ENCODE results near the gene EMC1. TPM values are rescaled to one million over a fixed set of nuclear protein-coding genes. Genes with fewer than 3 reads are reported as not detected.
"Not testable (repeated sequence)": the region's sequence is repeated elsewhere in the genome, so short reads cannot be mapped to it uniquely, and the experiment has no call there.

The EMC1 gene
- total and polyA plus RNA-seq, 3 experiments from 2014 or later: 24.7 to 58.2 (median 57.0) TPM

DNA sequence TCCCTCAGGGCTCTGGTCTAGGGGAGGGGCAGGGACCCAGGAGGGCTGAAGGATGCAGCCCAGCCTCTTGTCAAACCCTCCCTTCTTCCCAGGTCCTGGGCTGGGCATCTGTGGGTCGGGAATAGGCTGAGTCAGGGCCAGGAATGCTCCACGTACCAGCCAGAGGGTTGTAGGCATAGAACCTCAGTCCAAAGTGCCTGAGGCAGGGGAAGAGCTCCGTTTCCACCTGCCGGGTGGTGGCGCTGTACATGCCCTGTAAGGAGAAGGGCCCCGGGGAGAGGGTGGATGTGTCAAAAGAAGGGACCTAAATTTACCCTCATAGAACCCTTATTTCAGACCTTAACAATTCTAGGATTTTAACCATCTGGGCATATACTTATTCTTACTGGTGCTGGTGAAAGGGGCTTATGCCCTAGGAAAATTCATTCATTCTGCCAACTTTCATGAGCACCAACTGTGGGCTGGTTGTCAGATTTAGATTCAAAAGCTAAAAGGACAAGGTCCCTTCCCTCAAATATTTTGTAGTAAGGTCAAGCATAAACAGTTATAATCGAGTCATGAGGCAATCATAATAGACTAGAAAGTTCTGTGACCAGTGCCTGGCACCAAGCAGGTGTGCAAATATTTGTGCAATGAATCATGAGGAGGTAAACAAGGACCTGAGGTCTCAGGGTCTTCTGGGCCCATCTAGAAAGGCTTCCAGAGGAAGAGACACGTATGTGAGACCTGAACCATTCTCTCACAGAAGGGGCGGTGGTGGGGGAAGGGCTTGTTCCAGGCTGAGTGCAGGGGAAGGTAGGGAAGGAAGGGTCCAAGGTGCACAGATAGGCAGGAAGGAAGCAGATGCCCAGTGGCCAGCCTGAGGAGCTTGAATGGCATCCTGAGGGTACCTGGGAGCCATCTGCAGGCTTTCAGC lies 18.4 kb upstream of the EMC1 start:
- H3K9me3 ChIP-seq (ENCODE audit: low read length); H3K4me3 Mint-ChIP-seq; H3K27ac Mint-ChIP-seq; H3K9me3 Mint-ChIP-seq; H3K4me3 ChIP-seq (ENCODE audit: low read length); H3K36me3 Mint-ChIP-seq; H3K27me3 ChIP-seq (ENCODE audit: insufficient read depth, low read length, poor library complexity, severe bottlenecking); H3K4me1 ChIP-seq (ENCODE audit: insufficient read depth, low read length); DNase-seq; H3K36me3 ChIP-seq (ENCODE audit: insufficient read depth, low read length); CTCF ChIA-PET; H3K27ac ChIP-seq (ENCODE audit: low read depth, low read length); H3K4me1 Mint-ChIP-seq; POLR2A ChIA-PET: not testable (repeated sequence)
- H3K27me3 Mint-ChIP-seq: peaks cover 14 to 23% of the 10 kb centered on the region in 2 donors

DNA sequence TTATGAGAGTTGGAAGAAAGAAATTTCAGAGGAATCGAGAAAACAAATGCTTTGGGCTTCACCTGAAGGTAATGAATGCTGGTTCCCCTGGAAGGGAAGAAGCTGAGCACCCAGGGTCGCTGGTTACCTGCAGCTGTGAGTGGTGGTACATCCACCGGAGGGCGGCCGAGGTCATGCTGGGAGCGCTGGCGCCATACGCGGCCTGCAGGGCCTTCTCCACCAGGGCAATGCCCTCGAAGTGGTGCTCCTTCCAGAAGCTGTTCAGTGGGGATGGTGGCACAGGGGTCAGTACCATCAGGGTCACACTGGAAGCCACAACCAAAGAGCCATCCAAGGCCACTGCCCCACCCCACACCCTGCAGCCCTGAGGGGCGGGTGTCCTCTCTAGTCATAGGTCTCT lies 17.1 kb upstream of the EMC1 start:
- Mint-ChIP-seq H3K27me3 (peaks cover 8 to 17% of the 10 kb centered on the region in 2 donors), H3K4me1 (peaks cover 0 to 5% (median 4%) of the 10 kb centered on the region in 3 donors), H3K4me3 (no peak overlapping the region), H3K36me3 (peaks cover 0 to 5% (median 0%) of the 10 kb centered on the region in 3 donors), H3K9me3 (peaks cover 0 to 4% (median 0%) of the 10 kb centered on the region in 5 donors), H3K27ac (no peak overlapping the region)
- no peak overlapping the region for H3K27ac ChIP-seq (ENCODE audit: low read depth, low read length)
- no peak for DNase-seq
- peaks cover 4% of the 10 kb centered on the region for H3K27me3 ChIP-seq (ENCODE audit: insufficient read depth, low read length, poor library complexity, severe bottlenecking)
- H3K4me1 ChIP-seq (ENCODE audit: insufficient read depth, low read length): no peaks in the 10 kb centered on the region
- no peaks in the 10 kb centered on the region for H3K9me3 ChIP-seq (ENCODE audit: low read length)
- no peaks in the 10 kb centered on the region for H3K36me3 ChIP-seq (ENCODE audit: insufficient read depth, low read length)
- CTCF ChIA-PET: no interaction called here
- POLR2A ChIA-PET: no interaction called here
- H3K4me3 ChIP-seq (ENCODE audit: low read length): no peak overlapping the region

DNA sequence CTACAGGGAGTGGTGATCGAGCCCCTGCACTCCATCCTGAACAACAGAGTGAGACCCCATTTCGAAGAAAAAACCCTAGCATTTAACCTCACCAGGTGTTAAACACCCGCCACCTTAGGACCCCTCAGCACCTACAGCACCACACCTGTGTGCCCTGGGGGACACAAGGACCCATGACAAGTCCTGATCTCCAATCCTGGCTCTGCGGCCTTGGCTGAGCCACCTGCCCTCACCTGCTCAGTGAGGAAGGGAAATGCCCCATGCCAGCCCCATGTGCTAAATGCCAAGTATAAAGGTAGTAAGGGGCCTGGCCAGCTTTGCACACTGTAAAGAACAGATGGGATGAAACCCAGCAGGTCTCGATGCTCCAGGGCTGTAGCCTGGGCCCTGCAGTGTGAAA lies 11.4 kb upstream of the EMC1 start:
- no peaks in the 10 kb centered on the region for H3K4me1 ChIP-seq (ENCODE audit: insufficient read depth, low read length)
- Mint-ChIP-seq H3K27ac (peak overlapping the region in 1 of 8 donors; percentile 82), H3K4me3 (no peak overlapping the region), H3K9me3 (no peaks in the 10 kb centered on the region), H3K36me3 (peaks cover 0 to 32% (median 3%) of the 10 kb centered on the region in 3 donors), H3K27me3 (peaks cover 0 to 2% of the 10 kb centered on the region in 2 donors), H3K4me1 (no peaks in the 10 kb centered on the region)
- ChIA-PET CTCF (no interaction called here), POLR2A (no interaction called here)
- no peaks in the 10 kb centered on the region for H3K9me3 ChIP-seq (ENCODE audit: low read length)
- no peak overlapping the region for H3K4me3 ChIP-seq (ENCODE audit: low read length)
- H3K27ac ChIP-seq (ENCODE audit: low read depth, low read length): no peak overlapping the region
- no peak for DNase-seq
- no peaks in the 10 kb centered on the region for H3K27me3 ChIP-seq (ENCODE audit: insufficient read depth, low read length, poor library complexity, severe bottlenecking)
- peaks cover 4% of the 10 kb centered on the region for H3K36me3 ChIP-seq (ENCODE audit: insufficient read depth, low read length)

DNA sequence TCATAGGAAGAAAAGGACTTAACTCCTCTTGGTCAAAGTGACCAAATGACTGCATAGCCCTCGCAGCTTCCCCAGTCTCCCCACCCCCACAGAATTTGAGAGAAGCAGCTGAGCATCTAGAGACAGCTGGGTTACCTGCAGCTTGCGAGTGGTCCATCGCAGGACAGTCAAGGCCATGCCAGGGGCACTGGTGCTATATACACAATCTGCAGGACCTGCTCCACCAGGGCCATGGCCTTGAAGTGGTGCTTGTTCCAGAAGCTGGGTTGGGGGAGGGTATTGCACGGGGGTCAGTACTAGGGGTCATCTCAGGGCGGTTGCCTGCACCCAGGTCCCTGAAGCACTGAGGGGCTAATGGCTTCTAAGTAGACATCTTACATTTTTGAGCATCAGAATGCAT lies 10.7 kb upstream of the EMC1 start:
- peaks cover 0 to 2% of the 10 kb centered on the region in 2 donors for H3K27me3 Mint-ChIP-seq
- CTCF ChIA-PET: no interaction called here
- H3K36me3 ChIP-seq (ENCODE audit: insufficient read depth, low read length): peaks cover 10% of the 10 kb centered on the region

DNA sequence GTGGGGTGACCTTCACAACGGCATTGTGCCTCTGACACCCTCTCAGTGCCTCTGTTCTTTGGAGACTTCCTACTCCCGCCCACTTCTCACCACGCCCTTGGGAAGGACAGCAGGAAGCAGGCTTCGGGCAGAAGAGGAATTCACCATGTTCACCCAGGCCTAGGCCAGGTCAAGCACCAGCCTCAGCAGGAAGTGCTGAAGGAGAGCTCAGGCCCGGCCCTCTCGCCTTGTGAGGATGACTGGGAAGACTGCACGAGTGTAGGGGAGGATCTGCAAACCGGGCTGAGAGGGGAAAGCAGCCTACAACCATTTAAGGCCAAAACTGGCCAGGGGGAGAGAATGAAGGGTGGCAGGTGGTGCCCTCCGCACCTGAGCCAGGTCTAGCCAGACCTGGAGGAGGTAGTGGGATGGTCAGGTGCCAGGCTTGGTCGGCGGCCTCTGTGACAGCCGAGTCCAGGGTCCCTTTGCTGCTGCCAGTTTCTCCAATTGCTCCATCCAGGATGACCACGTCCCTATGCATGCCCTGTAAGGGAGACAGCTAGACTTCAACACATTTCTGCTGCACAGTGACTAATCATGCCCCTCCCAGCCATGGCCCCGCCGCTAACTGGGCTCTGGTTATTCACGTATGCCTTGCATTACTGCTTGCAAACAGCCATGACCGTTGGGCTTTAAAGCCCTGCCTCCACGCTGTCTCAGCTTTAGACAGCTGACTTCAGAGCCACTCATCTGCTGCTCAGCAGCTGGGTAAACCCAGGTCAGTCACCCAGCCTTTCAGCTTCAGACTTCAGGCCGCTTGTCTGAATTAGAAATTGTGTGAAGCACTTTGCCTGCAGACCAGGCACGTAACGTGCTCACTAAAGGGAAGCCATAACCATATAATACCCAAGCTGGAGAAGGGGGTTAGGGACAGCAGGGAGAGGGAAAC lies 9.2 kb upstream of the EMC1 start:
- POLR2A ChIA-PET: no interaction called here
- Mint-ChIP-seq H3K9me3 (no peaks in the 10 kb centered on the region), H3K27me3 (no peaks in the 10 kb centered on the region), H3K4me1 (peaks cover 0 to 4% (median 0%) of the 10 kb centered on the region in 3 donors), H3K4me3 (no peak overlapping the region), H3K36me3 (peaks cover 0 to 54% (median 8%) of the 10 kb centered on the region in 3 donors), H3K27ac (peak overlapping the region in 1 of 8 donors; percentile 64)
- Histone ChIP-seq H3K9me3 (ENCODE audit: low read length) (no peaks in the 10 kb centered on the region), H3K27ac (ENCODE audit: low read depth, low read length) (no peak overlapping the region), H3K4me1 (ENCODE audit: insufficient read depth, low read length) (no peaks in the 10 kb centered on the region), H3K4me3 (ENCODE audit: low read length) (no peak overlapping the region), H3K36me3 (ENCODE audit: insufficient read depth, low read length) (peaks cover 15% of the 10 kb centered on the region), H3K27me3 (ENCODE audit: insufficient read depth, low read length, poor library complexity, severe bottlenecking) (no peaks in the 10 kb centered on the region)
- CTCF ChIA-PET: no interaction called here
- DNase-seq: no peak

More for the DNA sequence above, 10.7 kb upstream of the EMC1 start:
- Histone ChIP-seq H3K4me1 (ENCODE audit: insufficient read depth, low read length) (no peaks in the 10 kb centered on the region), H3K27ac (ENCODE audit: low read depth, low read length) (no peak overlapping the region), H3K4me3 (ENCODE audit: low read length) (no peak overlapping the region), H3K27me3 (ENCODE audit: insufficient read depth, low read length, poor library complexity, severe bottlenecking) (no peaks in the 10 kb centered on the region), H3K9me3 (ENCODE audit: low read length) (no peaks in the 10 kb centered on the region)
- Mint-ChIP-seq H3K4me3 (no peak overlapping the region), H3K9me3 (no peaks in the 10 kb centered on the region), H3K4me1 (peaks cover 0 to 3% (median 0%) of the 10 kb centered on the region in 3 donors), H3K27ac (peak overlapping the region in 1 of 8 donors; percentile 82), H3K36me3 (peaks cover 0 to 39% (median 6%) of the 10 kb centered on the region in 3 donors)
- POLR2A ChIA-PET: no interaction called here
- no peak for DNase-seq

DNA sequence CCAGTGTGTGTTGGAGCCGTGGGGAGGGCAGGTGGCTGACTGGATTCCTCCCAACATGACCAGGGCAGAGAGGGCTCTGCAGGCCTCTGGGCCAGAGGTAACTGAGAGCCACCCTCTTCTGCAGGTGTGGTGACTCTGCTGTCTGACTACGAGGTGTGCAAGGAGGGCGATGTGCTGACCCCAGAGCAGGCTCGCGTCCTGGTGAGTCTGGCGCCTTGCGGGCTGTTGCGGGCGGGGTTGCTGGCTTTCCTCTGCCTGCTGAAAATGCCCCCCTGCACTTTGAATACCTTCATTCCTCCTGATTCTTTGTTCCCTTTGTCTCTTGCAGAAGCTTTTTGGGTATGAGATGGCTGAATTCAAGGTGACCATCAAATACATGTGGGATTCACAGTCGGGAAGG lies 7.0 kb upstream of the EMC1 start:
- H3K36me3 Mint-ChIP-seq: peaks cover 0 to 61% (median 9%) of the 10 kb centered on the region in 3 donors
- H3K4me1 ChIP-seq (ENCODE audit: insufficient read depth, low read length): peaks cover 10% of the 10 kb centered on the region
- H3K27ac Mint-ChIP-seq: peak overlapping the region in 2 of 8 donors; percentile 24 to 66
- no peaks in the 10 kb centered on the region for H3K9me3 Mint-ChIP-seq
- no peak for DNase-seq
- peaks cover 15% of the 10 kb centered on the region for H3K36me3 ChIP-seq (ENCODE audit: insufficient read depth, low read length)
- no peaks in the 10 kb centered on the region for H3K27me3 Mint-ChIP-seq
- ChIA-PET POLR2A (no interaction called here), CTCF (no interaction called here)
- no peak overlapping the region for H3K27ac ChIP-seq (ENCODE audit: low read depth, low read length)
- peaks cover 6 to 11% (median 9%) of the 10 kb centered on the region in 3 donors for H3K4me1 Mint-ChIP-seq
- H3K4me3 ChIP-seq (ENCODE audit: low read length): no peak overlapping the region
- no peaks in the 10 kb centered on the region for H3K27me3 ChIP-seq (ENCODE audit: insufficient read depth, low read length, poor library complexity, severe bottlenecking)
- no peak overlapping the region for H3K4me3 Mint-ChIP-seq
- no peaks in the 10 kb centered on the region for H3K9me3 ChIP-seq (ENCODE audit: low read length)

DNA sequence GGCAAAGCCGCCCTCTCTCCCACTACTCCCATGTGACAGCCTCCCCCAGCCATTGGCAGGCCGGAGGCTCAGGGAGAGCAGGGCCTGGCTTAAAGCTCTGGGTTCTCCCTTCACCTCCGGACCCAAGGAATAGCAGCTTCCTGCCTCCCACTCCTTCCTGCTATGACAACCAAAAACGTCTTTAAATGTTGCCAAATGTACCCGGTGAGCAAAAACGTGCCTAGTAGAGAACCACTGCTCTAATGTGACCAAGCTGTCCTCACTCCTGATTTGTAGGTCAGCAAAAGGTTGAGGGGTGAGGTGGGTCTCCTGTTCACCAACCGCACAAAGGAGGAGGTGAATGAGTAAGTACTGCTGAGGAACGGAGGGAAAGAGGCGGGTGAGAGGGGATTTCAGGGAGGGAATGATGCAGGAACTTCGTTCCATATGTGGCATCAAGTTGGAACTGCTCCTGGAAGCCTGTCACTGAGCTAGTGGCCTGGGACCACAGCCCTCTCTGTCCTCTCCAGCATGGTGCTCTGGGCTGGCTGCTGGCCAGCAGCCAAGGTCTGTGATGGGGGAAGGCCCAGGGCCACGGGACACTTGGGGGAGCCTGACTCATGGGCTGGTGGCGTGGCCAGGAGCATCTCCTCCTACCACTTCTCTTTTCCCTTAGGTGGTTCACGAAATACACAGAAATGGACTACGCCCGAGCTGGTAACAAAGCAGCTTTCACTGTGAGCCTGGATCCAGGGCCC lies 6.0 kb upstream of the EMC1 start:
- no peaks in the 10 kb centered on the region for H3K9me3 ChIP-seq (ENCODE audit: low read length)
- no peak for DNase-seq
- peaks cover 0 to 61% (median 9%) of the 10 kb centered on the region in 3 donors for H3K36me3 Mint-ChIP-seq

More for the DNA sequence above, 6.0 kb upstream of the EMC1 start:
- no peaks in the 10 kb centered on the region for H3K27me3 ChIP-seq (ENCODE audit: insufficient read depth, low read length, poor library complexity, severe bottlenecking)
- peaks cover 20% of the 10 kb centered on the region for H3K4me1 ChIP-seq (ENCODE audit: insufficient read depth, low read length)
- Mint-ChIP-seq H3K4me3 (peak overlapping the region in 1 of 7 donors; percentile 38), H3K9me3 (no peaks in the 10 kb centered on the region), H3K27ac (peak overlapping the region in 4 of 8 donors; percentile 15 to 75 (median 32)), H3K4me1 (peaks cover 13 to 19% (median 17%) of the 10 kb centered on the region in 3 donors), H3K27me3 (no peaks in the 10 kb centered on the region)
- no peak overlapping the region for H3K27ac ChIP-seq (ENCODE audit: low read depth, low read length)
- H3K36me3 ChIP-seq (ENCODE audit: insufficient read depth, low read length): peaks cover 15% of the 10 kb centered on the region
- CTCF ChIA-PET: interaction anchor here (1.4 kb wide), 1 partner anchor 23 kb away, joined by 3 read pairs; no protein-coding TSS in a partner anchor
- POLR2A ChIA-PET: no interaction called here
- H3K4me3 ChIP-seq (ENCODE audit: low read length): no peak overlapping the region
